ENCODE data around the gene SH2D6.

- no peak for TF ChIP-seq MAX (CRISPR knock-in tag; IDR thresholded peaks at IDR 0.05)
- TF ChIP-seq POLR2AphosphoS5 (IDR thresholded peaks at IDR 0.05; ENCODE audit: control insufficient read depth, insufficient read depth, low read depth, low read length): no peak
- no peak for TF ChIP-seq ZFP36 (IDR thresholded peaks at IDR 0.05; ENCODE audit: low read depth, low read length, partially characterized antibody)
- TF ChIP-seq RAD51 (IDR thresholded peaks at IDR 0.05; ENCODE audit: borderline replicate concordance, low read depth): no peak
- no peak for TF ChIP-seq TARDBP (IDR thresholded peaks at IDR 0.05)
- TF ChIP-seq SOX6 (IDR thresholded peaks at IDR 0.05): no peak
- TF ChIP-seq CTCF (IDR thresholded peaks at IDR 0.05 in 2 of 3, conservative IDR thresholded peaks at IDR 0.05 in 1 of 3; ENCODE audit: insufficient read depth in 2 of 3, low read depth in 1 of 3, low read length in 3 of 3): no peak
- TF ChIP-seq KDM1A (IDR thresholded peaks at IDR 0.05): no peak
- TF ChIP-seq ZNF75A (CRISPR knock-in tag; IDR thresholded peaks at IDR 0.05): no peak
- TF ChIP-seq RNF2 (IDR thresholded peaks at IDR 0.05): no peak
These were observed 7.1 kb downstream of the SH2D6 start for GRCh38 chr2:85425588-85425987.

Measured in K562 (cell line).